H1 (cell line): Measurements from ENCODE around the gene DNAJC19. TPM values are rescaled to one million over a fixed set of nuclear protein-coding genes. Genes with fewer than 3 reads are reported as not detected.

Source experiments
- CTCF ChIA-PET: fragments of 300-600 bp; sonication (Branson Sonifier 250); formaldehyde crosslinking; loops from one replicate; lab custom pipeline; 2021; ENCODE audit not compliant: partially characterized antibody; lab: Charles Lee
- POLR2A ChIA-PET: fragments of 300-600 bp; sonication (Branson Sonifier 250); formaldehyde crosslinking; loops from one replicate; lab custom pipeline; 2021; ENCODE audit warnings: inconsistent platforms; ENCODE audit not compliant: partially characterized antibody; lab: Charles Lee
- DNase-seq, 2 experiments: peaks; one replicate each; pipeline versions ENCODE4 v3.0.0 to v3.0.0-alpha.2; 2010 to 2022; ENCODE audit warnings: low spot score in 2 of 2, low read depth in 1 of 2, mixed read lengths in 1 of 2
- FAIRE-seq: peaks from 2 replicates; lab custom pipeline; 2011; peaks lifted over from hg19 to GRCh38; lab: Jason Lieb, UNC
- H2AFZ ChIP-seq: 2 replicates; pipeline ENCODE4 v1.8.1; 2012; ENCODE audit warnings: low read length, inconsistent platforms
- H2AK5ac ChIP-seq: 2 replicates; pipeline ENCODE4 v1.6.1; 2013; ENCODE audit warnings: low read depth, low read length
- H2BK120ac ChIP-seq: replicated peaks from 2 replicates; pipeline ENCODE3; 2013; ENCODE audit warnings: low read depth, low read length, inconsistent platforms
- H2BK12ac ChIP-seq: 2 replicates; pipeline ENCODE4 v1.6.1; 2013; ENCODE audit warnings: low read depth, low read length
- H2BK15ac ChIP-seq: 2 replicates; pipeline ENCODE4 v1.6.1; 2013; ENCODE audit warnings: low read length
- H2BK20ac ChIP-seq: 2 replicates; pipeline ENCODE4 v1.6.1; 2013; ENCODE audit warnings: low read length
- H2BK5ac ChIP-seq: 2 replicates; pipeline ENCODE4 v1.6.1; 2013; ENCODE audit warnings: low read depth, low read length
- H3K14ac ChIP-seq: 2 replicates; pipeline ENCODE4 v1.6.1; 2013; ENCODE audit warnings: inconsistent platforms; ENCODE audit not compliant: insufficient read length
- H3K18ac ChIP-seq: 2 replicates; pipeline ENCODE4 v1.6.1; 2013; ENCODE audit warnings: low read length; ENCODE audit errors: extremely low read depth
- H3K23ac ChIP-seq: 2 replicates; pipeline ENCODE4 v1.6.1; 2013; ENCODE audit warnings: inconsistent platforms; ENCODE audit not compliant: insufficient read length
- H3K23me2 ChIP-seq: 2 replicates; pipeline ENCODE4 v1.6.1; 2013; ENCODE audit warnings: low read depth, low read length
- H3K27ac ChIP-seq: 2 replicates; pipeline ENCODE4 v1.6.1; 2011; ENCODE audit warnings: low read depth, low read length, inconsistent platforms
- H3K27me3 ChIP-seq, 4 experiments: replicated peaks in 1 of 4; 1 replicate in 1 of 4; 2 replicates in 3 of 4; pipeline versions ENCODE4 v1.6.1 to v1.8.1; 2011 to 2013; ENCODE audit warnings: low read length in 3 of 4, mild to moderate bottlenecking in 3 of 4, inconsistent platforms in 2 of 4, mixed read lengths in 2 of 4, moderate library complexity in 1 of 4; ENCODE audit not compliant: control insufficient read depth in 3 of 4, insufficient read depth in 3 of 4; ENCODE audit errors: extremely low read depth in 1 of 4
- H3K36me3 ChIP-seq, 4 experiments: 2 replicates each; pipeline versions ENCODE4 v1.6.1 to v1.8.1; 2011 to 2013; ENCODE audit warnings: mild to moderate bottlenecking in 4 of 4, low read length in 3 of 4, moderate library complexity in 2 of 4, control low read depth in 1 of 4, inconsistent platforms in 1 of 4; ENCODE audit not compliant: insufficient read depth in 4 of 4, control insufficient read depth in 2 of 4
- H3K4ac ChIP-seq: replicated peaks from 2 replicates; pipeline ENCODE3; 2013; ENCODE audit warnings: low read length, low read depth, mixed read lengths, inconsistent platforms; ENCODE audit not compliant: insufficient read length
- H3K4me1 ChIP-seq, 4 experiments: replicated peaks in 1 of 4; 1 replicate in 1 of 4; 2 replicates in 3 of 4; pipeline versions ENCODE4 v1.6.1 to v1.8.1; 2011 to 2013; ENCODE audit warnings: low read length in 3 of 4, inconsistent platforms in 2 of 4, mixed read lengths in 1 of 4; ENCODE audit not compliant: insufficient read depth in 4 of 4, control insufficient read depth in 3 of 4
- H3K4me2 ChIP-seq, 2 experiments: 2 replicates each; pipeline versions ENCODE4 v1.6.1 to v1.8.1; 2011 to 2013; ENCODE audit warnings: low read depth in 2 of 2, low read length in 2 of 2, control low read depth in 1 of 2, inconsistent platforms in 1 of 2, mild to moderate bottlenecking in 1 of 2; ENCODE audit not compliant: insufficient read depth in 1 of 2
- H3K4me3 ChIP-seq, 4 experiments: fragments of 200-600, 300-600 bp in 1 of 4; sonication (generic), shearing (Covaris generic), sonication (Bioruptor Twin) in 1 of 4; 2 replicates each; pipeline versions ENCODE4 v1.5.1 to v1.8.1; 2011 to 2016; ENCODE audit warnings: low read length in 4 of 4, low read depth in 3 of 4, control low read depth in 2 of 4, inconsistent platforms in 2 of 4, mild to moderate bottlenecking in 2 of 4, mixed read lengths in 1 of 4, moderate library complexity in 1 of 4; ENCODE audit not compliant: insufficient read depth in 2 of 4; ENCODE audit errors: extremely low read depth in 1 of 4
- H3K56ac ChIP-seq: replicated peaks from 2 replicates; pipeline ENCODE3; 2013; ENCODE audit warnings: low read depth, mild to moderate bottlenecking, mixed read lengths, low read length, inconsistent platforms; ENCODE audit not compliant: insufficient read length
- H3K79me1 ChIP-seq: 2 replicates; pipeline ENCODE4 v1.6.1; 2013; ENCODE audit warnings: low read depth, low read length, control low read depth
- H3K79me2 ChIP-seq, 2 experiments: 2 replicates each; pipeline versions ENCODE4 v1.6.1 to v1.8.1; 2012 to 2013; ENCODE audit warnings: low read length in 2 of 2, mild to moderate bottlenecking in 2 of 2, inconsistent platforms in 1 of 2; ENCODE audit not compliant: insufficient read depth in 2 of 2, control insufficient read depth in 1 of 2
- H3K9ac ChIP-seq, 4 experiments: replicated peaks in 1 of 4; 1 replicate in 1 of 4; 2 replicates in 3 of 4; pipeline versions ENCODE4 v1.6.1 to v1.8.1; 2011 to 2013; ENCODE audit warnings: low read depth in 3 of 4, low read length in 3 of 4, control low read depth in 2 of 4, mild to moderate bottlenecking in 2 of 4, moderate library complexity in 2 of 4, inconsistent platforms in 1 of 4; ENCODE audit errors: extremely low read depth in 1 of 4
- H3K9me3 ChIP-seq, 2 experiments: 2 replicates each; pipeline versions ENCODE4 v1.6.1 to v1.8.1; 2012 to 2013; ENCODE audit warnings: mild to moderate bottlenecking in 2 of 2, moderate library complexity in 2 of 2, control low read depth in 1 of 2, inconsistent platforms in 1 of 2, low read depth in 1 of 2, low read length in 1 of 2, mixed read lengths in 1 of 2; ENCODE audit not compliant: insufficient read depth in 2 of 2
- H4K20me1 ChIP-seq, 2 experiments: replicated peaks in 1 of 2; 2 replicates each; pipeline versions ENCODE3 to v1.8.1; 2011 to 2013; ENCODE audit warnings: inconsistent platforms in 2 of 2, low read length in 2 of 2, mild to moderate bottlenecking in 1 of 2; ENCODE audit not compliant: insufficient read depth in 2 of 2, control insufficient read depth in 1 of 2
- H4K5ac ChIP-seq: 2 replicates; pipeline ENCODE4 v1.6.1; 2013; ENCODE audit warnings: low read length, low read depth, mixed read lengths, inconsistent platforms; ENCODE audit not compliant: insufficient read length
- H4K8ac ChIP-seq: 2 replicates; pipeline ENCODE4 v1.8.0; 2013; ENCODE audit warnings: mild to moderate bottlenecking, moderate library complexity, low read length, inconsistent platforms; ENCODE audit not compliant: insufficient read depth; ENCODE audit errors: extremely low read depth
- H4K91ac ChIP-seq: replicated peaks from 2 replicates; pipeline ENCODE3; 2013; ENCODE audit warnings: low read length, mixed read lengths, inconsistent platforms; ENCODE audit not compliant: insufficient read length
- CEBPB ChIP-seq: IDR thresholded peaks from 2 replicates; pipeline ENCODE4 v1.6.1; 2012; ENCODE audit warnings: low read depth, low read length
- JUND ChIP-seq: IDR thresholded peaks from 2 replicates; pipeline ENCODE4 v1.6.1; 2011; ENCODE audit warnings: mild to moderate bottlenecking, improper control_type of control experiment, low read length
- KDM1A ChIP-seq: fragments of 200-600, 300-600 bp; sonication (generic); IDR thresholded peaks from 2 replicates; pipeline ENCODE4 v1.7.1; 2016; ENCODE audit warnings: mild to moderate bottlenecking, low read length, borderline replicate concordance
- RXRA ChIP-seq: IDR thresholded peaks from 2 replicates; pipeline ENCODE4 v1.6.1; 2011; ENCODE audit warnings: low read depth, mild to moderate bottlenecking, low read length, moderate library complexity; ENCODE audit not compliant: insufficient read depth
- SAP30 ChIP-seq: fragments of 300-600 bp; sonication (generic); IDR thresholded peaks from 2 replicates; pipeline ENCODE4 v1.7.1; 2012; ENCODE audit warnings: low read length, moderate library complexity, mild to moderate bottlenecking, inconsistent platforms; ENCODE audit not compliant: insufficient read depth, insufficient replicate concordance
- polyA plus RNA-seq, 7 experiments: library from polyadenylated mRNA; depleted of rRNA in 3 of 7; stranded (reverse) in 5 of 7; unstranded in 2 of 7; fragments of >200 nt in 5 of 7; fragments of 200-250 nt in 2 of 7; gene quantifications; 1 replicate in 5 of 7; 2 replicates in 1 of 7; 4 replicates in 1 of 7; pipeline versions ENCODE4 v1.2.1 to v1.2.3, GENCODE V29; 2011 to 2013; ENCODE audit warnings: missing spikeins in 2 of 7, mixed read lengths in 2 of 7
- total RNA-seq: library from RNA; stranded (reverse); fragmentation: NEBNext Ultra II Directional; extraction: Animal tissue kit (Norgen Biotek cat#: 25700); gene quantifications from 2 replicates; pipeline ENCODE4 v1.2.1, GENCODE V29; 2021

Gene DNAJC19
- total and polyA plus RNA-seq, 2 of the 8 experiments (the other 6 are each of a cell fraction or from before 2014, with no cell fraction given) = 62.4 to 90.9 TPM

DNA sequence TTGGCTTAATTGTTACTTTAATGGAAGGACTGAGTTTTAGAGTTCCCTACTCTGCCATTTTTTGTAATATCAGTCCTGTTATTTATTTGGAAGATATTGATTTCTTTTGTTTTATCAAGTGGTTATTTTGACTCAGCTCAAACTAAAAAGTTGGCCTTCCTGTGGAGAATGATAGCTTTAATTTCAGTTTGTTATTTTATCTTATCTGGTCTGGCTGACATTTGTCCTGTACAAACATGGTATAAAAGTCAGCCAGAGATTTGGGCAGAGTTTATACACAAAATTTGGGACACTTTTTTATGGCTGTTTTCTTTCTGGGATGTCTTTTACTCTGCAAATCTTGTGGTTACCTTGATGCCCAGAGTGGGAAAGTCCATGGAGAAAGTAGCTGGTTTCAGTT, 41.4 kb upstream of the DNAJC19 start:
- Histone ChIP-seq H4K20me1 (no peaks in the 10 kb centered on the region), H2AFZ (no peak overlapping the region), H2BK15ac (no peak overlapping the region), H3K4me1 (no peaks in the 10 kb centered on the region), H3K23me2 (no peaks in the 10 kb centered on the region), H2BK20ac (no peak overlapping the region), H2BK5ac (no peak overlapping the region), H3K14ac (no peak overlapping the region), H3K56ac (no peak overlapping the region), H3K18ac (no peak overlapping the region), H2BK12ac (no peak overlapping the region), H4K8ac (no peak overlapping the region), H3K79me2 (no peaks in the 10 kb centered on the region), H2AK5ac (no peak overlapping the region), H3K23ac (no peak overlapping the region), H3K27ac (no peak overlapping the region), H3K4ac (no peak overlapping the region), H3K4me3 (no peak overlapping the region), H4K5ac (no peak overlapping the region), H3K9ac (no peak overlapping the region), H3K9me3 (no peaks in the 10 kb centered on the region; a peak in 1 of 4 replicates), H3K27me3 (peaks cover 0 to 1% (median 0%) of the 10 kb centered on the region in 4 experiments; a peak in 1 of 7 replicates), H4K91ac (no peak overlapping the region), H2BK120ac (no peak overlapping the region), H3K4me2 (no peak overlapping the region), H3K36me3 (no peaks in the 10 kb centered on the region), H3K79me1 (no peaks in the 10 kb centered on the region)
- CTCF ChIA-PET = no interaction called here
- TF ChIP-seq JUND (no peak), SAP30 (no peak), RXRA (no peak), CEBPB (no peak), KDM1A (no peak)
- DNase-seq (no peak), FAIRE-seq (no peak)
- POLR2A ChIA-PET = no interaction called here
